Stimulated activated CD4-positive, alpha-beta T cell treated with anti-CD3 and anti-CD28 coated beads, Interleukin-15, amount 100 ng/mL, for 24 hours (primary cell): ENCODE data around the gene OR2Y1.
A peak's percentile ranks its signal among the peaks of the same experiment; 100 is the strongest.
"Not testable (repeated sequence)": the region's sequence is repeated elsewhere in the genome, so short reads cannot be mapped to it uniquely, and the experiment has no call there.

ENCODE experiments used
- DNase-seq: peaks from one replicate; pipeline ENCODE4 v3.0.0-alpha.2; 2020

The OR2Y1 gene, protein sequence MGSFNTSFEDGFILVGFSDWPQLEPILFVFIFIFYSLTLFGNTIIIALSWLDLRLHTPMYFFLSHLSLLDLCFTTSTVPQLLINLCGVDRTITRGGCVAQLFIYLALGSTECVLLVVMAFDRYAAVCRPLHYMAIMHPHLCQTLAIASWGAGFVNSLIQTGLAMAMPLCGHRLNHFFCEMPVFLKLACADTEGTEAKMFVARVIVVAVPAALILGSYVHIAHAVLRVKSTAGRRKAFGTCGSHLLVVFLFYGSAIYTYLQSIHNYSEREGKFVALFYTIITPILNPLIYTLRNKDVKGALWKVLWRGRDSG

DNA sequence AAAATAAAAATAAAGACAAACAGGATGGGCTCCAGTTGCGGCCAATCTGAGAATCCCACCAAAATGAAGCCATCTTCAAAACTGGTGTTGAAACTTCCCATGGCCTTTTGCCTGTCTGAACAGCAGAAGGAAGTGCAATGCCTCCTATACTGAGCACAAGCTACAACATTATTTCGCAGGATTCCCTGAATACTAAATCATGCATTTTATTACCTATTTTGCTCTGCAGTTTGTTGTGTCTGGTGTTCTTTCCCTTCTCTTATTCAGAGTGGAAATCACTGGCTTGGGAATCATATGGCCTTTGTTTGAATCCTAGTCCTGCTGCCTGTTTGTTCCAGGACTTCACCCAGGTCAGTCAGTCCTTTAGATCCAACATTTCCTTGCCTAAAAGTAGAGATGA, at the start of gene OR2Y1:
OR2Y1 (minus strand) TSS at position 101 of the 400 bp plus-strand sequence; CDS start at position 101, 0 bp downstream.
- no peak for DNase-seq

DNA sequence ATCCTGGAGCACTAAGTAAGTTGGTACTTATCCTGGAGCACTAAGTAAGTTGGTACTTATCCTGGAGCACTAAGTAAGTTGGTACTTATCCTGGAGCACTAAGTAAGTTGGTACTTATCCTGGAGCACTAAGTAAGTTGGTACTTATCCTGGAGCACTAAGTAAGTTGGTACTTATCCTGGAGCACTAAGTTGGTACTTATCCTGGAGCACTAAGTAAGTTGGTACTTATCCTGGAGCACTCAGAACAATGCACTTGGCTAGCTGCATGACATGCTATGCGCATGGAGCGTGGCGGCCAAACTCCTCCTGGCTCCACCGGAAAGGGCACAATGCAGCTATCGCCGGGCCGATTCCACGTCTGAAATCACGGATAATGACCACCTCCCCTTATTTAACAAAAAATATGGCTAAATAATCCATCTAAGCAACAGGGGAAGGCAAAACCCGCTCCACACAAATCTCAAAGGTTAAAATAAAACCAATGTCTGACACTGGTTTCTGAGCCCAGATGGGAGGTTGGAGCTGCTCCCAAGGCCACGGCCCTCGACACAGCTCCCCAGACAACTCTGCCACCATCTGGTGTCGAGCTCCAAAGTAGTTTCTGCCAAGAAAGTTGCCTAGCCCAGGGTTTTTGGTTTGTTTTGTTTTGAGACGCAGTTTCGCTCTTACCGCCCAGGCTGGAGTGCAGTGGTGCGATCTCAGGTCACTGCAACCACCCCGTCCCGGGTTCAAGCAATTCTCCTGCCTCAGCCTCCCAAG, 49.0 kb upstream of the OR2Y1 start:
- not testable (repeated sequence) for DNase-seq

DNA sequence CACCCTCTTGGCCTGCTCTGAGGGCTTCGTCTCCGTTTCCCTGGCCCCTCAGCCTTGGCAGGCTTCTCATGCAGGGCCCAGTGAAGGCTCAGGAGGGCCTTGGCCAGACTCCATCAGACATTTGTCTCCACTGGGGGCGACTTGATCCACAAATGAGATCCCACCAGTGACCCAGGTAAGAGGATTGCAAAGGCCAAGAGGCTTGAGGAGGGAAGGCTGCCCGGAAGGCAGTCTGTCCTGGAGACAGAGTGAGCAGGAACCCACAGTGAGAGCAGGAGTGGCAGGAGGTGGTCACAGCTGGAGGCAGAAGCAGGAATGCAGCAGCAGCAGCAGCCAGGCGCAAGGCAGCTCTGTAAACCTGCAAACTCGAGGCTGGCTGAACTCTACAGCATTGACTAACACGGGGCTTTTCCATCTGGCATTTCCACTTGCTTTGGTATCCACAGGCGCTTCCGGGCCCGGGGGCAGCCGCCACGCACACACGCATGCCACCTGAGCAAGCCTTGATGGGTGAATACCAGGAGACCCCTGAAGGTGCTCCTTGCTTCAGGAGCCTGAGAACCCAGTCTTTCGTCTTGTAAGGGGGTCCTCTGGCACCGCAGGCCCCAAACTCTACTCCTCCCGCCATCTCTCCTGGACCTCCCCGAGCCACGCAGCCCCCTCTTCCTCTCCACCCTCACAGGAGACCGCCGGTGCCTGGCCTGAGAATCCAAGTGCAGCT, 48.0 kb upstream of the OR2Y1 start:
- DNase-seq: no peak

DNA sequence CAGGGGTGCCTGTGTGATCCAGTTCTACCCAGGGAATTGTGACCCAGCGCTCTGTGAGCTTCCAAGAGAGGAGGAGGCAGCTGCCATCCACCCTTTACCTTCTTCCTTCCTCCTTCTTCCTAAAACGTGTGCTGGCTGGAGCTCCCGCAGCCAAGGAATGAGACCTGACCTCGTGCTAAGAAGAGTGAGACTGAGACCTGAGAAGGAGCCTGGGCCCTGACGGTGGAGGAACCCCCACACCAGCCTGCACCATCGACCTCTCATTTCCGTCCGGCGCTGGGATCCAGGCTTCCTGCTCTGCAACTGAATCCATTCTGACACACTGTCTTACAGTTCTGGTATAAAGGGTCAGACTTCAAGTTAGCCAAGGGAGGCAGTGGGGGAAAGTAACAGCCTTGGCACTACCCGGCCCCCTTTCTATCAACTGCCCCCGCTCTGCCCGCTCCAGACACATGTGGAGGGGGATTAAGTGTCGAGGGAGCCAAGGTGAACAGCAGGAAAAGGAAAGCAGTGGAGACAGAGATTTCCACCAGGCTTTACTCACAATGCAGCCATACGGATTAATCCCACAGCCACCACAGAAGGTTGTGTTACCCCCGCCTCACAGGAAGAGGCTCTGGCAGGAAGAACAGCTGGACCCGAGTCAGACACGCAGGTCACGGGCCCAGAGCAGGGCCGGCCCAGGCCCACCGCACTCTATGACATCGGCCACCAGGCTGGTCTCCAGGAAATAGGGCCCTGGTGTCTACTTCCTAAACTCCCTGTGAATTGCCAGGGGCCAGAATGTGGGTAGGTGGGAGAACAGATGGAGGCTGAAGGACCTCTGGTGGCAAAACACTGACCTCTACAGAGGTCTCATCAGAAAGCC, 46.9 kb upstream of the OR2Y1 start:
- DNase-seq: no peak

DNA sequence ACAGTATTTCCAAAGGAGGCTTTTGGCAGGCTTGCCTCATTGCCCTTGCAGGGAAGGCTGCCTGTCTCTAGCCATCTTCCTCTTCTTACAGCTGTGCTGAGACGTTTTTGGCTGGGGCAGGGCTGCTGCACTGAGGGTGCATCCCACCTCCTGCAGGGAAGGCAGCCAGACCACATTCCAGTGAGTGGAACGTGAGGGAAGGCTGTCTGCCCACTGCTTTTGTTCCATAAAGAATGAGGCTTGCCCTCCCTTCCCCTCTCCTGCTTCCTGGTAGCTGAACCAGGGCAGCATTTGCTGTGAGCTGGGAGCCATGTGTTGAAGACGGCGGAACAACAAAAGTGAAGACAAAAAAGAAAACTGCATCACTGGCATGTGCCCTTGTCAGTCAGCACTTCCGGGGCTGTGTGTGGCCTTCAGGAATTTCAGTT, 46.0 kb upstream of the OR2Y1 start:
- no peak for DNase-seq

DNA sequence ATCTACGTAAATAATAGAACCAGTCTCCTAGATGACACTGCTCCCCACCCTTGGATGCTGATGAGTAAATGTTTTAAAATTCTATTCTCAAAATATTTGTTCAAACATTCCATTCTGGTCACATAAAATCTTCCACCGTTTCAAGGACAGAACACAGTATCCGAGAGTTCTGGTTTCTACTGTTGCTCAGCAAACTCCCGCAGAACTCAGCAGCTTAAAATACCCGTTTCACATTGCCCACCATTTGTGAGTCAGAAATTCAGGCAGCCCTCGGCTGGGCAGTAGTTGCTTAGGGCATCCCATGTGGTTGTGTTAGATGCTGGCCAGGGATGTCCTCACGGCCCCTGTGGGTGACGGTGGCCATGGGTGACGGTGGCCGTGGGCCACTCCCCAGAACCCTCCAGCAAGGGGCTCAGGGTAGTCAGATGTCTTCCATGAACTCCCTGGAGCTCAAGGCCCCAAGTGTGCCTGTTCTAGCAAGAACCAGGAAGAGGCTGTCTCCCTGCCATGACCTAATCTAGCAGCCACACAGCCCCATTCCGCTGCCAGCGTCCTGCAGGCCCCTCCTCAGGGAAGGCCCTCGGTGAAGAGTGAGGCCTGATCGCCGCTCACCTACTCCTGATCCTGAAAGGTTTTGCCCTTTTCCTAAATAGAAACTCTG, 45.4 kb upstream of the OR2Y1 start:
- DNase-seq: no peak

DNA sequence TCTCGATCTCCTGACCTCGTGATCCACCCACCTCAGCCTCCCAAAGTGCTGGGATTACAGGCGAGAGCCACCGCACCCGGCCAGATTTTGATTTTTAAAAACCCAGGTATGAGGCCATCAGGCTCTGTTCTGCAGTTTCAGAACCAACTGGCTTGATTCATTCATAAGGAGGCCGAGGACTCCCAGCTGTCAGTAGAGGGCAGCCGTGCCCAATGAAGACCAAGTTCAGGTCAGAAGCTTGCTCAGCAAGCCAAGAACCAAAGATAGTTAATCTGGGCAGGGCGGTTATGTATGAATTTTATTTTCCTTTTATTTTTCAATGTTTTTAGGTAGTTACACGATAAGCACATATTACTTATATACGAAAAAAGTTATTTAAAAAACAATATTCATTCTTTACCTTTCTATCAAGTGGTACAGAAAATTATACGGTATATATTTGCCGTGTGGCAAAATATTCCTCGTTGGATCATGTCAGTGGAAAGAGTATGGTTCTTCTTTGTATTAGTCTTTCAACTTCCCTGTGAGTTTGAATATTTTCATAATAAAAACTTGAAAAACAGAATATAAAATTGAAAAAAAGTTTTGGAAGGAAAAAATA, 44.7 kb upstream of the OR2Y1 start:
- peak; percentile 76 for DNase-seq

DNA sequence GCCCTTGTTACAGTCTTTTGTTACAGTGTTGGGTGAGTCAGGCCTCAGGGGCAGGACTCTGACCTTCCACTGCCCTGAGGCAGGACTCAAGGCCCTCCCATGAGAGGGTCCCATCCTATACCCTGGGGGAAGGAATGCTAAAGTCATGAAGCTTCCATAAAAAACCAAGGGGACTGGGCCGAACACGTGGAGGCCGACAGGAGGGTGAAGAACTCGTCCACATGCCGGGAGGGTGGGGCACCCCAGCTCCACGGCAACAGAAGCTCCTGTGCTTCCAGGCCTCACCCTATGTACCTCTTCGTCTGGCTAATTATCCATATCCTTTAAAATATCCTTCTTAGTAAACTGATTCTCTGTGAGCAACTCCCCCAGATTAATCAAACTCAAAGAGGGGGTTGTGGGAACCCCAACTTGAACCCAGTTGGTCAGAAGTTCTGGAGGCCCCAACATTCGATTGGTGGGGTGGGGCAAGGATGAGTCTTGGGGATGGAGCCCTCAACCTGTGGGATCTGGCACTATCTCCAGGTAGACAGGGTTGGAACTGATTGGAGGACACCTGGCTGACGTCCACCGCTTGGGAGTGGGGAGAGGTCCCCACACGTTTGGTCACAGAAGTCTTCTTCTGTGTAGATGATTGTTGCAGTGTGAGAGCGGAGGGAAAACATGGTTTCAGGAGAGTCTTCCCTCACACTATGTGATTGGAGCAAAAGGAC, 43.6 kb upstream of the OR2Y1 start:
- no peak for DNase-seq

DNA sequence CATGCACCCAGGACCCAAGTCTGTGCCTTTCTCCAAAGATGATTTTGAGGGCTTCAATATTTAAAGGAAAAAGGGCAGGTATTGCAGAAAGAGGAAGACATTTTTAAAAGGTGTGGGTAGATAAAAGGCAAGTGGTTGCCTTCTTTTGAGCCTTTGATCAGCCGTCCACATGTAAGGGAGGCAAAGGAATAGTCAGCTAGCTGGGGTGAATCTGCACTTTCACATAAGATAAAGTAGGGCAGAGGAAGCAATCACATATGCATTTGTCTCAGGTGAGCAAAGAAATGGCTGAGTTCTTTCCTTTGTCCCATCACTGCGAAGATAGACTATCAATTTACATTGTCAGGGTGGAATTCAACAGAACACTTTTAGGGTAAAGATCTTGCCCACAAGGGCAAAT, 42.9 kb upstream of the OR2Y1 start:
- DNase-seq: no peak

DNA sequence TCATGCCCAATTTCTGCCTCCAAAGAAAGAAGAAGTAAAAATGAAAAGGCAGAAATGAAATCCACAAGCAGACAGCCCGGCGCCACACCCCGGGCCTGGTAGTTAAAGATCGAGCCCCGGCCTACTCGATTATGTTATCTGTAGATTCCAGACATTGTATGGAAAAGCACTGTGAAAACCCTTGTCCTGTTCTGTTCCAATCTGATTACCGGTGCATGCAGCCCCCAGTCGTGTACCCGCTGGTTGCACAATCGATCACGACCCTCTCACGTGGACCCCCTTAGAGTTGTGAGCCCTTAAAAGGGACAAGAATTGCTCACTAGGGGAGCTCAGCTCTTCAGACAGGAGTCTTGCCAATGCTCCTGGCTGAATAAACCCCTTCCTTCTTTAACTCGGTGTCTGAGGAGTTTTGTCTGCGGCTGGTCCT, 42.1 kb upstream of the OR2Y1 start:
- DNase-seq: not testable (repeated sequence)

DNA sequence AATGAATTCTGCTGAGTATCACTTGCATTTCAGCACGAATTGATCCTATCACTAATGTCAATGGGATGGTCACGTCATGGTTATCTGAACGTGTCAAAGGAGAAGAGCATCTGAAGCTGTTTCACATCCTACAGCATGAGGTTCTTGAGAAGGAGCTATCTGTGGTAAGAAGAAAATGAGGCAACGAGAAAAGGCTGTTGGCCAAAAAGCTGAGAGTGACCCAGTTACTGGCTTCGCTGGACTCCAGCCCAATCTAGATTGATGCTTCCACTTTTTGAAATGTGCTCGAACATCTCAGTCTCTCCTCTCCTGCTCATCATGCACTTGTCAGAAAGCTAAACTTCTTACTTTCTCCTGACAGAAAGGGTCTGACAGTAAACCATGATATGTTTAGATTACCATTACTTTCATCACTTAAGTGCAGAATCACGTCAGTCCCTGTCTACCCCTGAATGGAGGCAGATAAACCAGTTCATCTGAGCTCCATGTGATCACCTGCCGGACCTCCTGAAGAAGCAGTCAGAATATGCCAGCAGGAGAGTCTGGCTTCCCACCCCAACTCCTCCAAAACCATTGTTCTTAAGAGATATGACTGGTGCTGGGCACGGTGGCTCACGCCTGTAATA, 40.2 kb upstream of the OR2Y1 start:
- no peak for DNase-seq

DNA sequence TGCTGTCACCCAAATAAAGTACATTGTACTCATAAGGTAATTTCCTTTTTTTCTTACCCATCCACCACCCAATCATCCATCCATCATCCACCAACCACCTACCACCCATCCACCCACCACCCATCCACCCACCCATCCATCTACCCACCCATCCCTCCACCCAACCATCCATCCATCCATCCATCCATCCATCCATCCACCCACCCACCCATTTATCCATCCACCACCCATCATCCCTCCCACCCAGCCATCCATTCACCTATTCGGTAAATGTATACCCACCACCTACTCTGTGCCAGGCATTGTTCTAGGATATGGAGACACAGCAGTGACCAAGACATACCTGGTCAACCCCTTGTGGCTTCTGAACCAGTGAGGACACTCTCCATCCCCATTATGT, 37.6 kb upstream of the OR2Y1 start:
- DNase-seq: no peak

DNA sequence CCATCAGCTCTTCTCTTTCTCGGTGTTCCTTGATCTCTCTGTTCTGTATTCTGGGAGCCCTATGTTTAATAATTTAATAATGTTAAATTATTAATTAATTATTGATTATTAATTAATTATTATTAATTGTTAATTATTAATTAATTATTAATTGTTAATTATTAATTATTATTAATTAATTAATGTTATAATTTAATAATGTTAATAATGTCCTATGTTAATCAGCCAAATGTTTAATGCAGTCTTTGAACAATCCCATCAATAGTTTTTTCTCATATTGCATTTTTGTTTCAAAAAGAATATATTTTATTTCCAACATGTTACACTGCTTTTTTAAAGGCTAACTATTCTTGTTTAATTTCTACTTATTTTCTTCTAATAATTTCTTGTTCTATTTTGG, 36.5 kb upstream of the OR2Y1 start:
- DNase-seq: no peak

DNA sequence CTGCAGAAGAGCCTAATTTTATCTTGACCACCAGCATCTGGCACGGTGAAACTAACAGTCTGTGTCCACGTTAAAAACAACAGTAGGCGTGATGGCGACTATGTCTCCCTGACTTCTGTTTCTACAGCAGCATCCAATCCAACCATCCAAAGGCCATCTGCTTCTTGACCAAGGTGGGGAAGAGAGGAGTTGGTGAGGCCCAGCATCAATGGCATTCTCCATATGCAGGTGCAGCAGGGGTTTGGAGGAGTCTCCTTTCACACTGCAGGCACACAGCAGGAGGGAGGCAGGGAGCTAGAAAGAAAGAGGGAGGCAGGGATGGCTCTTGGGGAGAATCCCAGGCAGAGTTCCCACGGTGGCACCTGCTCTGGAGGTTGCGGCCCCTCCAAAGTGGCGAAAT, 35.8 kb upstream of the OR2Y1 start:
- DNase-seq: no peak

DNA sequence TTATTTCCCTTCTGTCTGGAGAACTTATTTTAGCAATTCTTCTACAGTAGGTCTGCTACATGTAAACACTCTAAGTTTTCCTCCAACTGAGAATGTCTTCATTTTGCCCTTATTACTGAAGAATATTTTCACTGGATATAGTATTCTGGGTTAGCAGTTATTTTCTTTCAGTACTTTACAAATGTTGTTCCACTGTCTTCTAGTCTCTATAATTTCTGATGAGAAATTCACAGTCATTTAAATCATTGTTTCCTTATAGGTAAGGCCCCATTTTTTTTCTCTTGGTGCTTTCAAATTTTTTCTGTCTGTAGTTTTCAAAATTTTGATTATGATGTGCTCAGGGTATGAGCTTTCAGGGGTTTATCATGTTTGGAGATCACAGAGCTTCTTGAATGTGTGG, 32.0 kb upstream of the OR2Y1 start:
- no peak for DNase-seq

DNA sequence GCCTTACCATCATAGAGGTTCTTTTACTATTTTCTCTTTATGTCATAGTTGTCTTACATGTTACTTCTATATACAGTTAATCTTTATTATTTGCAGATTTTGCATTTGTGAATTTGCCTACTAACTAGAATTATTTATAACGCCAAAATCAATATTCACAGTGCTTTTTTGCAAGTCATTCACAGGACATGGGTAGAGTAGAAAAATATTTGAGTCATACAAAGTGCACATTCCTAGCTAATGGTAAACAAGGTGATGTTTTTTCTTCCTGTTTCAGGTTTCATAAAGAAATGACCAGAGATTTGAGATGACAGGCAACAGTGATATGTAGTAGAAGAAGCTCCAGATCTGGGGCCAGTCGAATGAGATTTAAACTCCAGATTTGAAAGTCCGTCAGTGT, 30.0 kb upstream of the OR2Y1 start:
- no peak for DNase-seq

DNA sequence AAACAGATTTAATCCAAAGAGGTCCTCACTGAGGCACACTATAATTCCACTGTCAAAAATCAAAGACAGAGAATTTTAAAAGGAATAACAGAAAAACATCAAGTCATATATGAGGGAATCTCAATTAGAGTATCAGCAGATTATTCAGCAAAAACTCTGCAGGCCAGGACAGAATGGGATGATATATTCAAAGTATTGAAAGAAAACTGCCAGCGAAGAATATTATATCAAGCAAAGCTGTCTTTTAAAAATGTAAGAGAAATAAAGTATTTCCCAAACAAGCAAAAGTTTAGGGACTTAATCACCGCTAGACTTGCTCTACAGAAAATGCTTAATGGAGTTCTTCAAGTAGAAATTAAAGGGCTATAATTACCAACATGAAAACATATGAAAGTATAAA, 15.7 kb upstream of the OR2Y1 start:
- DNase-seq: no peak

DNA sequence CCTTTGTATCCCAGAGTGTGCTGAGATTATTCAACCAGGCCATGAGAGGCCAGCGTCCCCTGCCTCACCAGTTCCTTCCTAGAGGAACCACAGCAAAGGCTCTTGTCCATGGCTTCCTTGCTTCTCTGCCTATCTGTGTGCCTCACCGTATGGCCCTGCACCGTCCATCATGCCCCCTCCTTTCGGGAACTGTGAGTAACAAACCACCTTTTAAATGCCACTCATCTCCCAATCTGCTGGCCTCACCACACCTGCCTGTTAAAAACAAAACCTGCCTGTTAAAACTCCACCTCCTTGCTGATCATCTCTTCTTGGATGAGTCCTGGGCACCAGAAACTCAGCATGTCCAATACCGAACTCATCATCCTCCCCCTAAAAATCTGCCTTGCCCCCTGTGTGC, 4.4 kb upstream of the OR2Y1 start:
- DNase-seq: no peak

DNA sequence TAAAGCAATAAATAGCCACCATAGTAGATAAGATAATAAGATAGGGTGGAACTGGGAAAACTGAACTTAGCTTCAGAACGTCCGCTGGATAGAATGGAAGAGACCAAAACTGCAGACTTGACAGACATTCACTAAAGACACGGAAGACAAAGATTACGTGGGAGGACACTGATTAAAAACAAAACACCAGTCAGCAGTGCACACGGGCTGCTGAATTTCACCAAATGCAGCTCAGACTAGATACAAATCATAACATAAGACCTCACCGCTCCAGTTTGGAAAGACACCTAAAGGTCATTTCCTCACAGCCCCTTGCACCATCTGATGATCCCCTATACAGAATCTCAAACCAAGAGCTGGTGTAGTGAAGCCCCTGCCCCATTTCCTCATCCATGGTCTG, 2.9 kb upstream of the OR2Y1 start:
- no peak for DNase-seq

DNA sequence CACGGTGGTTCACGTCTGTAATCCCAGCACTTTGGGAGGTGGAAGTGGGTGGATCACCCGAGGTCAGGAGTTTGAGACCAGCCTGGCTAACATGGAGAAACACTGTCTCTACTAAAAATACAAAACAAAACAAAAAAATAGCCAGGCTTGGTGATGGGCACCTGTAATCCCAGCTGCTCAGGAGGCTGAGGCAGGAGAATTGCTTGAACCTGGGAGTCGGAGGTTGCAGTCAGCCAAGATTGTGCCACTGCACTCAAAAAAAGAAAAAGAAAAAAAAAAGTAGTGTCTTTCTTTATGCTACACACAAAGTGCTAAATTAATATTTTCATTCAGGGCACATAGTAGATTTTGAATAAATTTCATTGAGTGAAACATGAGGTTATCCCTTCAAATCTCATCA, 1.1 kb upstream of the OR2Y1 start:
- not testable (repeated sequence) for DNase-seq

DNA sequence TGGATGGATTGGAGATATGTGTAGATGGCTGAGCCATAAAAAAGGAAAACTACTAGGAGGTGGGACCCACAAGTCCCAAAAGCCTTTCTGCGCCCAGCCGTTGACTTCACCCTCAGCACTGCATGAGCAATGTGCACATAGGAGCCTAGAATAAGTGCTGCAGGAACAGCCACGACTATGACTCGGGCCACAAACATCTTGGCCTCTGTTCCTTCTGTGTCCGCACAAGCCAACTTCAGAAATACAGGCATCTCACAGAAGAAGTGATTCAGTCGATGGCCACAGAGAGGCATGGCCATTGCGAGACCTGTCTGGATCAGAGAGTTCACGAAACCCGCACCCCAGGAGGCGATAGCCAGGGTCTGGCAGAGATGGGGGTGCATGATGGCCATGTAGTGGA, 587 bp downstream of the OR2Y1 start:
- DNase-seq: no peak
